GM18951 (cell line): ENCODE measurements around the gene HAUS1.
"Not testable (repeated sequence)": the region's sequence is repeated elsewhere in the genome, so short reads cannot be mapped to it uniquely, and the experiment has no call there.

Experiments used
- POLR2A ChIP-seq: IDR thresholded peaks from 4 replicates; pipeline ENCODE4 v1.6.1; 2011; ENCODE audit warnings: mild to moderate bottlenecking; ENCODE audit not compliant: insufficient read length, insufficient read depth; ENCODE audit errors: extremely low read depth
- in situ Hi-C: fragments of 300-500 bp; cut with MboI; formaldehyde crosslinking; loops from one replicate; pipeline ENCODE4 v1.12.0; 2022; ENCODE audit warnings: low sequenced_read_pairs, mixed read lengths, inconsistent platforms; ENCODE audit not compliant: unreplicated experiment

The HAUS1 gene

GRCh38 chr18:46098616-46098933, 5.6 kb upstream of the HAUS1 start:
- in situ Hi-C loops: no loop called here
- TF ChIP-seq POLR2A: no peak

GRCh38 chr18:46099463-46099862, 4.7 kb upstream of the HAUS1 start:
- TF ChIP-seq POLR2A: no peak
- in situ Hi-C loops: no loop called here

DNA sequence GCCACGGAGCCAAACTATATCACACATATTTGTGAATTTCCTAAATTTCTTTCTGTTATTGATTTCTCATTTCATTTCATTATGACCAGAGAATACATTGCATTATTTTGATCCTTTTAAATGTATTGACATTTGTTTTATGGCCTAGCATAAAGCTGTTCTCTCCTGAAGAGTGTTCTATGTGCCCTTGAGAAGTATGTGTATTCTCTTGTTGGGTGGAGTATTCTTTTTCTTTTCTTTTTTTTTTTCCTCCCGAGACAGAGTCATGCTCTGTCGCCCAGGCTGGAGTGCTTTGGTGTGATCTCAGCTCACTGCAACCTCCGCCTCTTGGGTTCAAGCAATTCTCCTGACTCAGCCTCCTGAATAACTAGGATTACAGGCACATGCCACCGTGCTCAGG, 5.2 kb downstream of the HAUS1 start:
- in situ Hi-C loops: no loop called here

DNA sequence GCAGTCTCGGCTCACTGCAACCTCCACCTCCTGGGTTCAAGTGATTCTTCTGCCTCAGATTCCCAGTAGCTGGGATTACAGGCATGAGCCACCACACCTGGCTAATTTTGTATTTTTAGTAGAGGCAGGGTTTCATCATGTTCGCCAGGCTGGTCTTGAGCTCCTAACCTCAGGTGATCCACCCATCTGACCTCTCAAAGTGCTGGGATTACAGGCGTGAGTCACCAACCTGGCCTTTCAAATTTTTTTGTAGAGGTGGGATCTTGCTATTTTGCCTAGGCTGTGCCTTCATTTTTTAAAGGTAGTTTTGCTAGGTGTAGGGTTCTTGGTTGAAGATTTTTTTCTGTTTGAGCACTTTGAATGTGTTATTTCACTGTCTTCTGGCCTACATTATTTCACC, 6.2 kb downstream of the HAUS1 start:
- in situ Hi-C loops: no loop called here
- TF ChIP-seq POLR2A: no peak

More for the DNA sequence above, 5.2 kb downstream of the HAUS1 start:
- TF ChIP-seq POLR2A: no peak

DNA sequence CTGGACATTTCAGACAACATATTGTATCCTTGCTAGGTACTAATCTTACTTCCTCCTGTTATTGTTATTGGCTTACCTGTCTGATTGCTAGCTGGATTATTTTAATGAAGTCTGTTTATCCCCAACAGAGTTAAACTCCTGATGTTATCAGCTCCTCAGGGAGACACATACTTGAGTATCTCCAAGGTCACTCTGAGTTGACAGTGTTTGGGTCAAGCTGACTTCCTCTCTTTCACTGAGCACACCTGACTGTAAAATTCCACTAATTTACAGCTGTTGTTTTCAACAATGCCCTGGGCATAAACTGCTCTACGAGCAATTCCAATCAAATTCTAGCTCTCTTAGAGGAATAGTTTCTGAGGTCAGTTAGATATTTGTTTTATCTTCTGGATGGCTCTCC, 9.6 kb downstream of the HAUS1 start:
- TF ChIP-seq POLR2A: no peak
- in situ Hi-C loops: no loop called here

GRCh38 chr18:46126625-46127024, 22.4 kb downstream of the HAUS1 start:
- in situ Hi-C loops: not testable (repeated sequence)

- in situ Hi-C loops: no loop called here
- no peak for TF ChIP-seq POLR2A
These were observed 25.9 kb downstream of the HAUS1 start for GRCh38 chr18:46130061-46130460.

DNA sequence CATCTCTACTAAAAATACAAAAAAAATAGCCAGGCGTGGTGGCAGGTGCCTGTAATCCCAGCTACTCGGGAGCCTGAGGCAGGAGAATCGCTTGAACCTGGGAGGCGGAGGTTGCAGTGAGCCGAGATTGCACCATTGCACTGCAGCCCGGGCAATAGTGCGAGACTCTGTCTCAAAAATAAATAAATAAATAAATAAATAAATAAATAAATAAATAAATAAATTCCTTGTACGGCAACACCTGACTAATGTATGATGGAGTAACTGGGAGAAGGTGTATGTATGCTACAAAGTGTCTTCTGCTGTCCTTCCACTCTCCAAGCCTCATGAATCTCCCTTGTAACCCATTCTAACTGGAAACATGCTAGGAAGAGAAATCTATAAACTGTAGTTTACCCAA, 26.4 kb downstream of the HAUS1 start:
- in situ Hi-C loops: not testable (repeated sequence)

DNA sequence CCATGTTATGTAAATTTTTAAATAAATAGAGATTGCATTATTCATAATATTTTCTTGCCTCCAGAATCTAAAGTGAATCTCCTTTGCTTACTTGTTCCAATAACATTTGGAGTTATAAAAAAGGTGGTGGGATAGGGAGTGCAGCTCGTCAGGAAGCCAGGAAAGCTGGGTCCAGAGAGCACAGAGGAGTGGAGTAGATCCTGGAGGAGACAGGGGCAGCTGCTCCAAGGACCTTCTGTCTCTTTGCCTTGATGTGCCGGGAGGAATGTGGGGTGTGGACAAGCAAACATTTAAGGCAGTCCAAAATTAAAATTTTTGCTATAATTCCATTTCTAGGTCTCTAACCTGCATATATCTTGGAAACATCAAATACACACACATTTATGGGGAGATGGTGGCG, 29.3 kb downstream of the HAUS1 start:
- in situ Hi-C loops: no loop called here
- no peak for TF ChIP-seq POLR2A

DNA sequence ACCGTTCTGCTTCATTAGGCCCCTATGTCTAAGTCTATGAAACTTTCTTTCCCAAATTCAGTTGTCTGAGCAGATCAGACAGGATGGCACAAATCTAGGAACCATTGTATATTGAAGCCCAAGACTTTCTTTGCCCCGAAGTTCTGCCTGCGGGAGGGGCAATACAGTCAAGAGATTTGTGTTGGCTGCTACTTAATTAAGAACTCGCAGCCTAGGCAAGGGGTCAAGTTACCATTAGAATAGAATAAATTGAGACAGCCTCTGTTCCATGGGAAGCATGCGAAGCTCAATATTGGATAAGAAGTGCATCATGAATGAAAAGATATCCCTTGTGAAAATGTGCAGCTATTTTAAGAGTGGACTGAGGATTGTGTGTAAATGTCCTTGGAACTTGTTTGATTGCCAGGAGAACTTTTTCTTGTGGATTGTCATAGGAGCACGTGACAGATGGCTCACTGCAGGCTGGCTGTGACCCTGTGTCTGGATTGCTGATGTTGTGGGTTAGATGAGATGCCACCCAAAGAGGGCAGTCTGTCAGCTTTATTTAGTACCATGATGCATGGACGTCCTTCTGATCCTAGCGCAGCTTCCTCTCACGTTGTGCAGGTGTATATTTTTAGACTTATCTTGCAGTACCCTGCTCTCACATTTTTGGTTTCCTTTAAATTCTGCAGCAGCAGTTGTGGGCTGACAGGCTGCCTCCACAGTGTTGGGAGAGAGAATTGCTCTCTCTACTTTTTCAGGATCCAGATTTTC, 30.9 kb downstream of the HAUS1 start:
- TF ChIP-seq POLR2A: no peak
- in situ Hi-C loops: no loop called here

GRCh38 chr18:46140173-46140572, 36.0 kb downstream of the HAUS1 start:
- no peak for TF ChIP-seq POLR2A
- in situ Hi-C loops: loop anchor here (10.0 kb wide), 1 partner anchor 515 kb away; the partner anchor contains the start of gene LOXHD1

GRCh38 chr18:46141199-46141598, 37.0 kb downstream of the HAUS1 start:
- in situ Hi-C loops: loop anchor here (10.0 kb wide), 1 partner anchor 514 kb away; the partner anchor contains the start of gene LOXHD1
- TF ChIP-seq POLR2A: no peak

GRCh38 chr18:46148810-46149209, 44.6 kb downstream of the HAUS1 start:
- in situ Hi-C loops: loop anchor here (10.0 kb wide), 1 partner anchor 506 kb away; the partner anchor contains the start of gene LOXHD1
- no peak for TF ChIP-seq POLR2A

DNA sequence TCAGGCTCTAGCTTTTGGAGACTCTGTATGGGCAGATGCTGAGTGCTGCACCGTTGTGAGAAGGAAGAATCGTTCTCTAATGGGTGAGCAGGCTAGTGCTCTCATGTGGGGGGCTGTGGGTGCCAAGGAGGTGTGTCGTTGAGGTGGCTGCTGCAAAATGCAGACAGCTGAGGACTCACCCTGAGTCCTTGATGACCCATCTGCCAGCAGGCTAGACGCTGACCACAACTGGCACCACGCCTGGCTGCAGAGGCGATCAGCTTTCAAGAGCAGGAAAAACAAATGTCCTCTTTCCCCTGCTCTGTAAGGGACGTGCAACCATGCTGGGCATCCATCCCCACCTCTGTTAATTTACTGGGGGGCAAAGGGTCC, 48.2 kb downstream of the HAUS1 start:
- in situ Hi-C loops: loop anchor here (25.0 kb wide), 1 partner anchor 335 kb away; no protein-coding TSS in a partner anchor
- no peak for TF ChIP-seq POLR2A
